C4-2B (cell line): ENCODE measurements around the gene SLC39A8.
A peak's percentile ranks its signal among the peaks of the same experiment; 100 is the strongest.

ENCODE experiments used
- H3K27ac ChIP-seq: fragments of 450-650 bp; 2 replicates; pipeline ENCODE4 v1.5.1; 2017
- CTCF ChIP-seq: fragments of 450-650 bp; conservative IDR thresholded peaks from 2 replicates; pipeline ENCODE4 v1.5.1; 2017; ENCODE audit warnings: mild to moderate bottlenecking
- ZFX ChIP-seq: fragments of 450-650 bp; IDR thresholded peaks from 2 replicates; pipeline ENCODE4 v1.6.1; 2017

SLC39A8 gene

DNA sequence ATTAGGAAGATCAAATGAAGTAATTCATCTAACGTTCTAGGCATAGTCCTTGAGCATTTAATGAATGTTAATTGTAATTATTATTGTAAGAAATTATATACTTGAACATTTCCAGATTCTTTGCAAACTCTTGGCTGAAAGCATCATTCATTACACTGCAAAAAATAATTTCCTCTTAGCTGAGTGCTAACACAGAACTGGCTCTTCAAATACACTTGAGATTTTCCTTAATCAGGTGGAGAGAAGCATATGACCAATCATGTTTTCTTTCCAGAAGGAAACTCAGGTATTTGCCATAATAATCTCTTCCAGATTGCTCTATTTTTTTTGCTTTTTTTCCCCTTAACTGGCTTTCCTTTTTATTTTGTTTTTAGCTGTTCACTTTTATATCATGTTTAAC is 42.5 kb downstream of the SLC39A8 start:
- no peak overlapping the region for H3K27ac ChIP-seq
- TF ChIP-seq ZFX (no peak), CTCF (no peak)

GRCh38 chr4:102301167-102301566 is 44.1 kb downstream of the SLC39A8 start:
- TF ChIP-seq ZFX: no peak
- TF ChIP-seq CTCF: no peak
- H3K27ac ChIP-seq: no peak overlapping the region

- no peak for TF ChIP-seq ZFX
- TF ChIP-seq CTCF: peak; percentile 86
- no peak overlapping the region; the same call in 1 of the 2 replicates for H3K27ac ChIP-seq
Observed at GRCh38 chr4:102299354-102300107, 45.8 kb downstream of the SLC39A8 start.

GRCh38 chr4:102298716-102299115 is 46.6 kb downstream of the SLC39A8 start:
- H3K27ac ChIP-seq: no peak overlapping the region
- TF ChIP-seq CTCF (no peak), ZFX (no peak)

DNA sequence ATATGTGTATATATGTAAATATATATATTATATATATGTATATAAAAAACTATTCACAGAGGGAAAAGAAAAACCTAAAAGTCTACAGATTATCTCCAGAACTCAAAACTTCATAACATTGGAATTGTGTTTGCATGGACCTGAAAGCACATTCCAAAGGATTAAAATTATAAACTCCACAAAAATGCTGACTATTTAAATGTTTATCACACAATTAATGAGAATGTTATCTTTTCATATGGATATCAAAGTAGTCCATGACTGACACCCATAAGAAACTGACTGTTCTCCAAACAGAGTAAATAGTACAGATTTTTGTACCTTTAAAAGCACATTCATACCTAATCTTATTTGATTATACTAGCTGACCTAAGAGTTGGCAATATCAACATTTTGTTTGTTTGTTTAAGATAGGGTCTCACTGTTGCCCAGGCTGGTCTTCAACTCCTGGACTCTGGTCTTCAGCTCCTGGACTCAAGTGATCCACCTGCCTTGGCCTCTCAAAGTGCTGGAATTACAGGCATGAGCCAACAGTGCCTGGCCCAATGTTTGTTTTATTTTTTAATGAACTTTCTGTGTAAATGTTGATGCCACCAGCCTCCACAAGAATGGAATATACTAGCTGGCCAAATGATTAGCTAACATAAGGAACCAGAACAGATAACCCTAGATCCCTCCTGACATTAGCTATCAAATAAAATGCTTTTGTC is 50.0 kb downstream of the SLC39A8 start:
- TF ChIP-seq CTCF (no peak), ZFX (no peak)
- no peak overlapping the region; the same call in 1 of the 2 replicates for H3K27ac ChIP-seq

DNA sequence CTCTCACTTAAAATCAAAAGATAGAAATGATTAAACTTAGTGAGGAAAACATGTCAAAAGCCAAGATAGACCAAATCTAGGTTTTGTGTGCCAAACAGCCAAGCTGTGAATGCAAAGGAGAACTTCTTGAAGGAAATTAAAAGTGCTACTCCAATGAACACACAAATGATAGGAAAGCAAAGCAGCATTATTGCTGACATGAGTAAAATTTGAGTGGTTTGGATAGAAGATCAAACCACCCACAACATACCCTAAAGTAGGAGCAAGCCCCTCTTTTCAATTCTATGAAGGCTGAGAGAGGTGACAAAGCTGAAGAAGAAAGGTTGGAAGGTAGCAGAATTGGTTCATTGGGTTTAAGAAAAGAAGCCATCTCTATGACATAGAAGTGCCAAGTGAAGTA is 56.8 kb downstream of the SLC39A8 start:
- H3K27ac ChIP-seq: no peak overlapping the region
- TF ChIP-seq CTCF (no peak), ZFX (no peak)

- no peak overlapping the region for H3K27ac ChIP-seq
- TF ChIP-seq ZFX (no peak), CTCF (no peak)
Observed at GRCh38 chr4:102285831-102286230, 59.5 kb downstream of the SLC39A8 start.
